Endodermal cell (in vitro differentiated cells): ENCODE results near the gene IFI27L1. TPM values are rescaled to one million over a fixed set of nuclear protein-coding genes. Genes with fewer than 3 reads are reported as not detected.

Source experiments
- DNase-seq: peaks from one replicate; pipeline ENCODE4 v3.0.0-alpha.2; 2017
- H3K27ac ChIP-seq: 2 replicates; pipeline ENCODE4 v1.5.1; 2013; ENCODE audit warnings: mild to moderate bottlenecking, low read depth, low read length, moderate library complexity
- H3K27me3 ChIP-seq: 2 replicates; pipeline ENCODE4 v1.6.1; 2013; ENCODE audit warnings: mild to moderate bottlenecking, low read length, moderate library complexity; ENCODE audit not compliant: insufficient read depth, control insufficient read depth, poor library complexity, severe bottlenecking
- H3K36me3 ChIP-seq: 2 replicates; pipeline ENCODE4 v1.7.0; 2013; ENCODE audit warnings: mild to moderate bottlenecking, low read length, moderate library complexity; ENCODE audit not compliant: control insufficient read depth, insufficient read depth
- H3K4me1 ChIP-seq: one replicate; pipeline ENCODE4 v1.7.0; 2013; ENCODE audit warnings: low read length; ENCODE audit not compliant: control insufficient read depth, insufficient read depth
- H3K4me3 ChIP-seq: 2 replicates; pipeline ENCODE4 v1.5.1; 2013; ENCODE audit warnings: mild to moderate bottlenecking, low read length, moderate library complexity
- H3K9ac ChIP-seq: 2 replicates; pipeline ENCODE4 v1.6.1; 2013; ENCODE audit warnings: mild to moderate bottlenecking, low read length, moderate library complexity; ENCODE audit not compliant: poor library complexity, severe bottlenecking; ENCODE audit errors: extremely low read depth
- H3K9me3 ChIP-seq: 2 replicates; pipeline ENCODE4 v1.6.1; 2013; ENCODE audit warnings: mild to moderate bottlenecking, low read length, moderate library complexity; ENCODE audit not compliant: control insufficient read depth
- H3K27ac Mint-ChIP-seq: 2 replicates; pipeline ENCODE4 v1.8.0; 2020; ENCODE audit warnings: mixed read lengths
- H3K27me3 Mint-ChIP-seq: 2 replicates; pipeline ENCODE4 v1.8.0; 2021; ENCODE audit warnings: mild to moderate bottlenecking, mixed read lengths; ENCODE audit not compliant: insufficient read depth
- H3K36me3 Mint-ChIP-seq: 2 replicates; pipeline ENCODE4 v1.8.0; 2020; ENCODE audit warnings: low read depth, mixed read lengths
- H3K4me1 Mint-ChIP-seq: 2 replicates; pipeline ENCODE4 v1.8.0; 2020; ENCODE audit warnings: mixed read lengths
- H3K4me3 Mint-ChIP-seq: 2 replicates; pipeline ENCODE4 v1.8.0; 2020; ENCODE audit warnings: mild to moderate bottlenecking, moderate library complexity, mixed read lengths
- H3K9me3 Mint-ChIP-seq: 2 replicates; pipeline ENCODE4 v1.8.0; 2020; ENCODE audit warnings: mild to moderate bottlenecking, mixed read lengths
- CTCF ChIP-seq: fragments of 200-600 bp; sonication (generic); conservative IDR thresholded peaks from 2 replicates; pipeline ENCODE4 v1.5.0; 2021; ENCODE audit warnings: antibody characterized with exemption, mild to moderate bottlenecking
- WGBS, 2 experiments: methylation state at CpG; one replicate each; pipeline versions ENCODE4 v1.1.5 to v1.1.7; 2013; ENCODE audit warnings: missing lambda C conversion rate in 2 of 2, mixed read lengths in 1 of 2; ENCODE audit not compliant: insufficient coverage in 1 of 2, insufficient read length in 1 of 2; 5-methylcytosine and 5-hydroxymethylcytosine counted together
- long read RNA-seq, 4 experiments: library from polyadenylated mRNA in 2 of 4; library from RNA in 1 of 4; library from capped mRNA in 1 of 4; stranded (forward) in 3 of 4; unstranded in 1 of 4; transcript quantifications; one replicate each; pipeline ENCODE4 v2.0.0, GENCODE V29; 2020 to 2021; ENCODE audit warnings: inconsistent platforms in 1 of 4
- polyA plus RNA-seq, 2 experiments: library from polyadenylated mRNA; stranded (reverse); fragments of 50-300 nt; gene quantifications; one replicate each; pipeline ENCODE4 v1.2.3, GENCODE V29; 2013
- total RNA-seq, 2 donors: library from RNA; stranded (reverse); fragmentation: NEBNext Ultra II Directional in 1 of 2; extraction: Animal tissue kit (Norgen Biotek cat#: 25700) in 1 of 2; gene quantifications; 2 replicates in 1 of 2; 3 replicates in 1 of 2; pipeline ENCODE4 v1.2.1, GENCODE V29; 2021

Gene IFI27L1
- 10 to 100 TPM; 40.0 to 47.2 TPM for total RNA-seq
- polyA plus RNA-seq (2013, experiment 1 of 2), result 25.0 TPM
- polyA plus RNA-seq (2013, experiment 2 of 2), result 20.8 TPM
- long read RNA-seq, experiment 1, partial matches to known transcripts, result 3 of 21 reads
- long read RNA-seq, experiment 1, other reads (novel, unspliced or antisense), result 13 of 21 reads
- long read RNA-seq, experiment 2, transcript IFI27L1-209 (5 exons, 680 nt), result major isoform, 8 of 26 reads
- long read RNA-seq, experiment 2, partial matches to known transcripts, result 2 of 26 reads
- long read RNA-seq, experiment 2, other reads (novel, unspliced or antisense), result 13 of 26 reads
- long read RNA-seq, experiment 3, partial matches to known transcripts, result 3 of 20 reads
- long read RNA-seq, experiment 3, other reads (novel, unspliced or antisense), result 13 of 20 reads
- long read RNA-seq, experiment 4, transcript IFI27L1-208 (6 exons, 629 nt), result major isoform, 10 of 34 reads
- long read RNA-seq, experiment 4, partial matches to known transcripts, result 4 of 34 reads
- long read RNA-seq, experiment 4, other reads (novel, unspliced or antisense), result 17 of 34 reads

- Histone ChIP-seq H3K4me1 (no peaks in the 10 kb centered on the region), H3K9me3 (peaks cover 19% of the 10 kb centered on the region), H3K36me3 (peaks cover 28% of the 10 kb centered on the region), H3K27me3 (no peaks in the 10 kb centered on the region), H3K9ac (peak within 1 kb of the TSS; percentile 82), H3K27ac (peak within 1 kb of the TSS; percentile 89), H3K4me3 (peak within 1 kb of the TSS; percentile 90)
- Mint-ChIP-seq H3K4me1 (peaks cover 35% of the 10 kb centered on the region), H3K27me3 (no peaks in the 10 kb centered on the region), H3K4me3 (peak within 1 kb of the TSS; percentile 99), H3K27ac (peak within 1 kb of the TSS; percentile 99), H3K9me3 (no peaks in the 10 kb centered on the region), H3K36me3 (peaks cover 38% of the 10 kb centered on the region)
- peak; percentile 98 for DNase-seq
- 0% methylated on average over 30 to 77 of the region's 77 CpGs for WGBS, 2 experiments
- no peak for TF ChIP-seq CTCF
Measured at GRCh38 chr14:94080621-94081385, at the start of gene IFI27L1, which contains the start of gene DDX24. Gene IFI27L1 (plus strand): TSS chr14:94081310. CDS start chr14:94096938, 15,628 bp downstream. Gene DDX24 (minus strand): TSS chr14:94081202. CDS start chr14:94079742, 1,460 bp downstream.

- Histone ChIP-seq H3K4me3 (no peak overlapping the region), H3K9me3 (peaks cover 10% of the 10 kb centered on the region), H3K27ac (no peak overlapping the region), H3K36me3 (no peaks in the 10 kb centered on the region), H3K27me3 (no peaks in the 10 kb centered on the region), H3K9ac (no peak overlapping the region), H3K4me1 (peaks cover 4% of the 10 kb centered on the region)
- H3K4me1 Mint-ChIP-seq, result peaks cover 14% of the 10 kb centered on the region
- H3K27me3 Mint-ChIP-seq, result no peaks in the 10 kb centered on the region
- no peak overlapping the region for H3K4me3 Mint-ChIP-seq
- DNase-seq, result no peak
- WGBS, 2 experiments, result 97% methylated on average over 6 of the region's 7 CpGs; no CpG with 5 or more reads in 1 of the 2 experiments
- peaks cover 4% of the 10 kb centered on the region for H3K36me3 Mint-ChIP-seq
- H3K27ac Mint-ChIP-seq, result no peak overlapping the region
- TF ChIP-seq CTCF, result no peak
- peaks cover 14% of the 10 kb centered on the region for H3K9me3 Mint-ChIP-seq
Measured at GRCh38 chr14:94031883-94032279, 49.2 kb upstream of the IFI27L1 start.

GRCh38 chr14:94034886-94035285, 46.2 kb upstream of the IFI27L1 start:
- Histone ChIP-seq H3K27ac (no peak overlapping the region), H3K4me1 (peaks cover 4% of the 10 kb centered on the region), H3K9me3 (peaks cover 10% of the 10 kb centered on the region), H3K27me3 (no peaks in the 10 kb centered on the region), H3K36me3 (peaks cover 3% of the 10 kb centered on the region), H3K9ac (no peak overlapping the region), H3K4me3 (peak overlapping the region; percentile 43)
- no peak for TF ChIP-seq CTCF
- H3K36me3 Mint-ChIP-seq, result peaks cover 9% of the 10 kb centered on the region
- H3K4me1 Mint-ChIP-seq, result peaks cover 9% of the 10 kb centered on the region
- H3K27ac Mint-ChIP-seq, result no peak overlapping the region
- no peak overlapping the region for H3K4me3 Mint-ChIP-seq
- no peak for DNase-seq
- 96 to 100% methylated on average over 1 to 3 of the region's 3 CpGs for WGBS, 2 experiments
- H3K9me3 Mint-ChIP-seq, result peaks cover 14% of the 10 kb centered on the region
- no peaks in the 10 kb centered on the region for H3K27me3 Mint-ChIP-seq
